ENCODE measurements around the gene NTRK1.

Gene NTRK1

GRCh38 chr1:156815307-156815826, 45.3 kb upstream of the NTRK1 start:
- H3K4me3 ChIP-seq (ENCODE audit: low read depth, low read length) = no peak overlapping the region
- TF ChIP-seq CTCF (IDR thresholded peaks at IDR 0.05; ENCODE audit: low read depth, low read length) = no peak

- no peak overlapping the region for H3K4me3 ChIP-seq (ENCODE audit: low read depth, low read length)
- TF ChIP-seq CTCF (IDR thresholded peaks at IDR 0.05; ENCODE audit: low read depth, low read length) = no peak
Observed at GRCh38 chr1:156815961-156816422, 44.7 kb upstream of the NTRK1 start.

- H3K4me3 ChIP-seq (ENCODE audit: low read depth, low read length) = no peak within 1 kb of the TSS
- no peak for TF ChIP-seq CTCF (IDR thresholded peaks at IDR 0.05; ENCODE audit: low read depth, low read length)
Observed at GRCh38 chr1:156816561-156817328, 43.9 kb upstream of the NTRK1 start, which contains the start of gene SH2D2A. SH2D2A (minus strand) TSS chr1:156816848; CDS start chr1:156816708, 140 bp downstream.

GRCh38 chr1:156821801-156822200, 38.9 kb upstream of the NTRK1 start:
- no peak for TF ChIP-seq CTCF (IDR thresholded peaks at IDR 0.05; ENCODE audit: low read depth, low read length)
- H3K4me3 ChIP-seq (ENCODE audit: low read depth, low read length) = no peak overlapping the region

- no peak overlapping the region for H3K4me3 ChIP-seq (ENCODE audit: low read depth, low read length)
- TF ChIP-seq CTCF (IDR thresholded peaks at IDR 0.05; ENCODE audit: low read depth, low read length) = no peak
Observed at GRCh38 chr1:156822680-156823079, 38.0 kb upstream of the NTRK1 start.

GRCh38 chr1:156823210-156823790, 37.4 kb upstream of the NTRK1 start:
- no peak for TF ChIP-seq CTCF (IDR thresholded peaks at IDR 0.05; ENCODE audit: low read depth, low read length)
- H3K4me3 ChIP-seq (ENCODE audit: low read depth, low read length) = no peak overlapping the region

- TF ChIP-seq CTCF (IDR thresholded peaks at IDR 0.05; ENCODE audit: low read depth, low read length) = no peak
- H3K4me3 ChIP-seq (ENCODE audit: low read depth, low read length) = no peak overlapping the region
Observed at GRCh38 chr1:156826630-156827029, 34.0 kb upstream of the NTRK1 start.
